Measurements from ENCODE around the gene SHBG.

The SHBG gene

DNA sequence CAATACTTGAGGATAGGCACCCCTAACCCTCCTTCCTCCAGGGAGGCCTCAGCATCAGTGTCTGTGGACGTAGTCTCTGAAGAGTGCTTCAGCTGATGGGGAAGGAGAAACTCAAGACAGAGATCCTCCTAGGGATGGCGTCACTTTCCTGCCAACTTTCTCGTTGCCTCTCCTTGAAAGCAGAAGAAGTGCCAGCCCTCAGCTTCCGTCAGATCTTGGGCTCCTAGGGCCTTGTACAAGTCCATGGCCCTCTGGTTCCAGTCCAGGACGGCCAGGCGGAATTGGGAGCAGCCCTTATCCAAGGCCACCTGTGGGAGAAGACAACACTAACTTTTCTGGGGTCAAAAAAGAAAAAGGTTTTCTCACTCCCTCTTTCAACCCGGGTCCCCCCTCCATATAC is 3.6 kb upstream of the SHBG start:
- no peak for DNase-seq (ENCODE audit: low read depth, low spot score)
- H3K4me1 ChIP-seq (ENCODE audit: insufficient read depth, insufficient read length), result no peaks in the 10 kb centered on the region
- peaks cover 2% of the 10 kb centered on the region for H3K36me3 ChIP-seq (ENCODE audit: insufficient read depth, insufficient read length, low read length)
- no peaks in the 10 kb centered on the region for H3K9me3 ChIP-seq (ENCODE audit: insufficient read depth, low read length)
- peak overlapping the region; percentile 91 for H3K9ac ChIP-seq (ENCODE audit: insufficient read length, low read depth)
- no peaks in the 10 kb centered on the region for H3K27me3 ChIP-seq (ENCODE audit: insufficient read depth, insufficient read length)
- peak overlapping the region; percentile 75 for H3K4me3 ChIP-seq (ENCODE audit: insufficient read length, low read depth)
- TF ChIP-seq ZNF274 (IDR thresholded peaks at IDR 0.05; ENCODE audit: low read depth, low read length) (no peak), SUZ12 (IDR thresholded peaks at IDR 0.05; ENCODE audit: extremely low read depth, insufficient read depth, insufficient read length) (no peak), YY1 (IDR thresholded peaks at IDR 0.05; ENCODE audit: insufficient read depth, insufficient read length) (no peak)

GRCh38 chr17:7626956-7627249 is 3.0 kb upstream of the SHBG start:
- Histone ChIP-seq H3K9ac (ENCODE audit: insufficient read length, low read depth) (peak overlapping the region; percentile 91), H3K4me3 (ENCODE audit: insufficient read length, low read depth) (peak overlapping the region; percentile 75), H3K4me1 (ENCODE audit: insufficient read depth, insufficient read length) (no peaks in the 10 kb centered on the region), H3K27me3 (ENCODE audit: insufficient read depth, insufficient read length) (no peaks in the 10 kb centered on the region), H3K36me3 (ENCODE audit: insufficient read depth, insufficient read length, low read length) (peaks cover 2% of the 10 kb centered on the region), H3K9me3 (ENCODE audit: insufficient read depth, low read length) (no peaks in the 10 kb centered on the region)
- no peak for DNase-seq (ENCODE audit: low read depth, low spot score)
- TF ChIP-seq ZNF274 (IDR thresholded peaks at IDR 0.05; ENCODE audit: low read depth, low read length), result no peak
- TF ChIP-seq SUZ12 (IDR thresholded peaks at IDR 0.05; ENCODE audit: extremely low read depth, insufficient read depth, insufficient read length), result no peak

- TF ChIP-seq ZNF274 (IDR thresholded peaks at IDR 0.05; ENCODE audit: low read depth, low read length) (no peak), YY1 (IDR thresholded peaks at IDR 0.05; ENCODE audit: insufficient read depth, insufficient read length) (no peak), SUZ12 (IDR thresholded peaks at IDR 0.05; ENCODE audit: extremely low read depth, insufficient read depth, insufficient read length) (no peak)
- DNase-seq (ENCODE audit: low read depth, low spot score), result peak; percentile 89
- H3K4me1 ChIP-seq (ENCODE audit: insufficient read depth, insufficient read length), result no peaks in the 10 kb centered on the region
These were observed 2.4 kb upstream of the SHBG start, which contains the start of gene SAT2 for GRCh38 chr17:7627250-7628121. Gene SAT2, minus strand, starts transcription at chr17:7627821. Its CDS starts 186 bp downstream, at chr17:7627635.

DNA sequence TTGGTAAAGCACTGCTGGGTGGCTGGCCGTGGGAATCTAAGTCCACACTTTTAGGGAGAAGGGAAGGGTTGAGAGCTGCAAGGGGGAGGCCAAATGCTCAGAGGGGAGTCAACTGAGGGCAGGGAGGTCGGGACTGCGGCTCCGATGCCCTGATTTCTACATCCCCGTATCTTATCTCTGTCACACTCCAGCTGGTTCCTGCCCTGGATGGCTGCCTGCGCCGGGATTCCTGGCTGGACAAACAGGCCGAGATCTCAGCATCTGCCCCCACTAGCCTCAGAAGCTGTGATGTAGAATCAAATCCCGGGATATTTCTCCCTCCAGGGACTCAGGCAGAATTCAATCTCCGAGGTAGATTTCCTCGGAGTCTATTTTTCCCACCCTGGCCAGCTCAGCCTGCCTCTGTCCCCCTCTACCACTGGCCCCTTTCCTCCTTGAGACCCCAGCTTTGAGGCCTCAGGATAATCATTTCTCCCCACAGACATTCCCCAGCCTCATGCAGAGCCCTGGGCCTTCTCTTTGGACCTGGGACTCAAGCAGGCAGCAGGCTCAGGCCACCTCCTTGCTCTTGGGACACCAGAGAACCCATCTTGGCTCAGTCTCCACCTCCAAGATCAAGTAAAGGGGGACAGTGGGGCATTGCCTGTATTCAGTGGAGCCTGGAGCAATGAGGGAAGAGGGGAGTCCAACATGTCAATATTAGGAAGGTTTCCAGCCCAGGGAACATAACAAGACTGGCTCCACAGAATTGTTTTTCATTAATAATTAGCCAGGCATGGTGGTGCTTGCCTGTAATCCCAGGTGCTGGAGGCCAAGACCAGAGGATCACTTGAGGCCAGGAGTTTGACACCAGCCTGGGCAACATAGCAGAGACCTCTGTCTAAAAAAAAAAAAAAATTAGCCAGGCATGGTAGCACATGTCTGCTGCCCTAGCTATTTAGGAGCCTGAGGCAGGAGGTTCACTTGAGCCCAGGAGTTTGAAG is 1.8 kb downstream of the SHBG start:
- DNase-seq (ENCODE audit: low read depth, low spot score), result no peak
- no peaks in the 10 kb centered on the region for H3K9me3 ChIP-seq (ENCODE audit: insufficient read depth, low read length)
- TF ChIP-seq YY1 (IDR thresholded peaks at IDR 0.05; ENCODE audit: insufficient read depth, insufficient read length) (no peak), ZNF274 (IDR thresholded peaks at IDR 0.05; ENCODE audit: low read depth, low read length) (no peak), SUZ12 (IDR thresholded peaks at IDR 0.05; ENCODE audit: extremely low read depth, insufficient read depth, insufficient read length) (no peak)
- no peaks in the 10 kb centered on the region for H3K27me3 ChIP-seq (ENCODE audit: insufficient read depth, insufficient read length)
- no peak overlapping the region for H3K4me3 ChIP-seq (ENCODE audit: insufficient read length, low read depth)
- H3K4me1 ChIP-seq (ENCODE audit: insufficient read depth, insufficient read length), result peaks cover 2% of the 10 kb centered on the region
- no peaks in the 10 kb centered on the region for H3K36me3 ChIP-seq (ENCODE audit: insufficient read depth, insufficient read length, low read length)
- H3K9ac ChIP-seq (ENCODE audit: insufficient read length, low read depth), result no peak overlapping the region

More at GRCh38 chr17:7627250-7628121, 2.4 kb upstream of the SHBG start, which contains the start of gene SAT2:
- peak within 1 kb of the TSS; percentile 75 for H3K4me3 ChIP-seq (ENCODE audit: insufficient read length, low read depth)
- peak within 1 kb of the TSS; percentile 91 for H3K9ac ChIP-seq (ENCODE audit: insufficient read length, low read depth)
- peaks cover 2% of the 10 kb centered on the region for H3K36me3 ChIP-seq (ENCODE audit: insufficient read depth, insufficient read length, low read length)
- H3K9me3 ChIP-seq (ENCODE audit: insufficient read depth, low read length), result no peaks in the 10 kb centered on the region
- no peaks in the 10 kb centered on the region for H3K27me3 ChIP-seq (ENCODE audit: insufficient read depth, insufficient read length)

DNA sequence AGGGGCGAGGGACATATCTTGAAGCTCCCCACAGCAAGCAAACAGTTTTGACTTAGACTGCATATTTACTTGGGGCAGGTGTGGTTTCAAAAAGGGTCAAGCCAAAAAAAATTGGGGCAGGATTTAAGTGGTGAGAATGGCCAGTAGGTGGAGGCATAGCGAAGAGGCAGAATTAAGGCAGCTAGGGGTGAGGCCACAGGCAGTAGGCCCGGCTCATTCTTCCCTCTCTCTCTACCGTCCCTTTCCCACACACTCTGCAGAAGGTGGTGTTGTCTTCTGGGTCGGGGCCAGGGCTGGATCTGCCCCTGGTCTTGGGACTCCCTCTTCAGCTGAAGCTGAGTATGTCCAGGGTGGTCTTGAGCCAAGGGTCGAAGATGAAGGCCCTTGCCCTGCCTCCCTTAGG is 2.6 kb downstream of the SHBG start:
- no peak for TF ChIP-seq ZNF274 (IDR thresholded peaks at IDR 0.05; ENCODE audit: low read depth, low read length)
- TF ChIP-seq SUZ12 (IDR thresholded peaks at IDR 0.05; ENCODE audit: extremely low read depth, insufficient read depth, insufficient read length), result no peak
- no peak for TF ChIP-seq YY1 (IDR thresholded peaks at IDR 0.05; ENCODE audit: insufficient read depth, insufficient read length)
- no peaks in the 10 kb centered on the region for H3K27me3 ChIP-seq (ENCODE audit: insufficient read depth, insufficient read length)
- H3K4me1 ChIP-seq (ENCODE audit: insufficient read depth, insufficient read length), result peaks cover 2% of the 10 kb centered on the region
- H3K9me3 ChIP-seq (ENCODE audit: insufficient read depth, low read length), result no peaks in the 10 kb centered on the region
- no peak overlapping the region for H3K4me3 ChIP-seq (ENCODE audit: insufficient read length, low read depth)
- DNase-seq (ENCODE audit: low read depth, low spot score), result no peak
- no peak overlapping the region for H3K9ac ChIP-seq (ENCODE audit: insufficient read length, low read depth)
- no peaks in the 10 kb centered on the region for H3K36me3 ChIP-seq (ENCODE audit: insufficient read depth, insufficient read length, low read length)

- Histone ChIP-seq H3K9ac (ENCODE audit: insufficient read length, low read depth) (no peak overlapping the region), H3K27me3 (ENCODE audit: insufficient read depth, insufficient read length) (no peaks in the 10 kb centered on the region), H3K4me1 (ENCODE audit: insufficient read depth, insufficient read length) (peaks cover 2% of the 10 kb centered on the region), H3K9me3 (ENCODE audit: insufficient read depth, low read length) (no peaks in the 10 kb centered on the region), H3K4me3 (ENCODE audit: insufficient read length, low read depth) (no peak overlapping the region), H3K36me3 (ENCODE audit: insufficient read depth, insufficient read length, low read length) (no peaks in the 10 kb centered on the region)
- DNase-seq (ENCODE audit: low read depth, low spot score), result no peak
- TF ChIP-seq SUZ12 (IDR thresholded peaks at IDR 0.05; ENCODE audit: extremely low read depth, insufficient read depth, insufficient read length) (no peak), YY1 (IDR thresholded peaks at IDR 0.05; ENCODE audit: insufficient read depth, insufficient read length) (no peak), ZNF274 (IDR thresholded peaks at IDR 0.05; ENCODE audit: low read depth, low read length) (no peak)
These were observed 3.2 kb downstream of the SHBG start for GRCh38 chr17:7633093-7633492.

DNA sequence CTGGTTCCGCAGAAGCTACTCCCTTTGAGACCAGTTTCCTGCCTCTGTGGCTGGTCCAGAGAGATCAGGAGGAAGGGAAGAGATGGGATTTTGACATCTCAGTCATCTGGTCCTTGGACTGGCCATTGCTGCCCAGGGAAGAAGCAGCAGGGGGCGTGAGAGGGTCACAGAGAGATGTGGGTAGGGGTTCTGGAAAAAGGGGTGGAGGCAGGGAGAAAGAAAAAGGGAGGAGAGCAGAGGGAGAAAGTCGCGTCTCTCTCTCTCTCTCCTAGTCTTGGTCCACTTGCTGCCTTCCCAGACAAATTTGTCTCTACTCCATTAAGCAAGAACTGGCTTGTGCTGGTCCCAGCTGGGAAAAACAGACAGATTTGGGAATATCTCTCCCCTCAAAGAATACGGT is 4.4 kb downstream of the SHBG start:
- H3K4me1 ChIP-seq (ENCODE audit: insufficient read depth, insufficient read length), result peaks cover 2% of the 10 kb centered on the region
- no peaks in the 10 kb centered on the region for H3K9me3 ChIP-seq (ENCODE audit: insufficient read depth, low read length)
- H3K4me3 ChIP-seq (ENCODE audit: insufficient read length, low read depth), result no peak overlapping the region
- TF ChIP-seq YY1 (IDR thresholded peaks at IDR 0.05; ENCODE audit: insufficient read depth, insufficient read length) (no peak), ZNF274 (IDR thresholded peaks at IDR 0.05; ENCODE audit: low read depth, low read length) (no peak), SUZ12 (IDR thresholded peaks at IDR 0.05; ENCODE audit: extremely low read depth, insufficient read depth, insufficient read length) (no peak)
- no peak for DNase-seq (ENCODE audit: low read depth, low spot score)
- H3K27me3 ChIP-seq (ENCODE audit: insufficient read depth, insufficient read length), result no peaks in the 10 kb centered on the region
- H3K36me3 ChIP-seq (ENCODE audit: insufficient read depth, insufficient read length, low read length), result no peaks in the 10 kb centered on the region
- no peak overlapping the region for H3K9ac ChIP-seq (ENCODE audit: insufficient read length, low read depth)
